GM21529 (cell line): ENCODE results near the gene YPEL4.

Source experiments
- ATAC-seq: cut with Tn5 transposase; IDR thresholded peaks from one replicate; pipeline ENCODE4 v1.9.1; 2021; ENCODE audit not compliant: unreplicated experiment

The YPEL4 gene

DNA sequence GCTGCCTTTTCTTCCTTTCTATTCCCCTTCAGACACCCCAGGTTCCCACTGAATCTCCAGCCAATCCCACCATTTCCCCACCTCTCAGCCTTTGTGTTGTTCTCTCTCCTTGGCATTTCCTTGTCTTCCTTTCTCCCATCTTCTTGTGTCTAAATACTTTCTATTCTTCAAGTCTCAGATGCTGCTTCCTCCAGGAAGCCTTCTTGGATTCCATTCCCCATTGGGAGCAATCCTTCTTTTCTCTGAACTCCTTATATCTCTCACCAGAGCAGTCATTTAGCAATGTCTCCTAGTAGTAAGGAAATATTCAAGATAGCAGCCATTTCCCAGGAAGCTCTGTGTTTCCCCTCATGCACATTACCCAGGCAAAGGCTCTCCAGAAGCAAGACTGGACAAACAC, 15.4 kb downstream of the YPEL4 start:
- ATAC-seq = no peak

DNA sequence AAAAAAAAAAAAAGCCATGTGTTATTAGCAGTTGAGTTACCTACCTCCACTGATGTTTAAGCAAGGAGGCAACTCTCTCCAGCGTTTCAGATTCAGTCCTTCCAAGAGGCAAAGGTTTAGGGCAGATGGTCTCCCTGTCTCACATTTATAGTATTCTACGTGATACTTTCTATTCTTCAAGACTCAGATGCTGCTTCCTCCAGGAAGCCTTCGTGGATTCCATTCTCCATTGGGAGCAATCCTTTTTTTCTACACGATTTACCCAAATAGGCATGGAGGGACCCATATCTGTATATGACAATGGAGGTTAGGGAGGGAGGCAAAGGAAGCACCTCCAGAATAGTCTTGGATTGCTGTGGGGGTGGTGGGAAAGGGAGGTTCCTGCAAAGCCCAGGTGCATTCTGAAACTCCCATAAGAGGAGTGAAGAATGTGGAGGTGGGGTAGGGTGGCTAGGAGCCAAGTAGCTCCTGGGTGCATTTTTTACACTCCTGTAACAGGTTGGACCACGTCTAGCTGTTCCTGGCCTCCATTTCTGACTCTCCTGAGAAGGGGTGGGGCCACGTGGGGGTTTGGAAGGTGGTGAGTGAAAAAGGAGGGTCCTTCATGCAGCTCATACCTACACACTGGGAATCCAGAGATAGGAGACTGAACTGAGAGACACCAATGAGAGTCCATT, 16.2 kb downstream of the YPEL4 start:
- ATAC-seq = no peak

DNA sequence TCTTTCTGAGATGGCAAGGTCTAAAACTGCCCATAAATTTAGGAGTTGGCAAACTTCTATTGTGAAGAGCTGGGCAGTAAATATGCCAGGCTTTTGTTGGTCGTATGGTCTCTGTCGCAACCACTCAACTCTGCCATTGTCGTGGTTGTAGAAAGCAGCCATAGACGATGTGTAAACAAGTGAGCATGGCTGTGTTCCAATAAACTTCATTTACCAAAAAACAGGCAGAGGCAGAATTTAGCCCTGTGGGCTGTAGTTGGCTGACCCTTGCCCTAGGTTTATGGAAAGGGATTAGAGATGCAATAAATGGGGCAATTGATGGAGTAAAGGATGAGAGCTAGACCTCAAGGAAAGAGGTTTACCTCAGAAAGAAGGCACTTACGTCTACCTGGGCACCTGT, 17.6 kb downstream of the YPEL4 start:
- ATAC-seq = no peak

DNA sequence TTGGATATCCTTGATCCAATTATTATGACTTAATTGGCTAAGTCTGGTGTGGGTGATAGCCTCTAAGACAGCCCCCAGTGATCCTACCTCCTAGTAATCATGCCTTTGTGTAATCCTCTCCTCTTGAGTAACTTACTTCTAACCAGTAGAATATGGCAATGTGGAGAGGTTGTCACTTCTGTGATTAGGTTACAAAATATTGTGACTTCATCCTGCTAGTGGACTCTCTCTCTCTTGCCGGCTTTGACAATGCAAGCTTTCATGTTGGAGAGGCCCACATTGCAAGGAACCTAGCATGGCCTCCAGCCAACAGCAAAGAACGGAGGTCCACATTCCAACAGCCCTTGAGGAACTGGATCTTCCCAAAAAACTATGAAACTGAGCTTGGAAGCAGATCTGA, 19.5 kb downstream of the YPEL4 start:
- ATAC-seq = no peak

DNA sequence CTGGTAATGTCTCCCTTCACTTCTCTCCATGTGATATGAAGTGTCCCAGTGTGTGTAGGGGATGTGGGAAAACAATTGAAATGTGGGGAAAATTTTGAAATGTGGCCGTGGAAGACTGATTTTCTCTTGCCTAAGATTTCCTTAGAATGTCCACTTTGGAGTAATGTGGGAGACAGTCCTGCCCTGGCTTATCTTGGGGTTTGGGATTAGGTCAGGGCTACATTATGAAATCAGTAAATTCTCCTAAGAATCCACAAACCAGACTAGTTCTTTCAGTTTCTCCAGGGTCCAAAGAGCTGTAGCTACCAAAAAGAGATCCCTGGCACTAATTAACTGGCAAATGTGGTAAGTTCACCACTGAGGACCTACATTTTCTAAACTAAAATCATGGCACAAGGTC, 22.8 kb downstream of the YPEL4 start:
- no peak for ATAC-seq

DNA sequence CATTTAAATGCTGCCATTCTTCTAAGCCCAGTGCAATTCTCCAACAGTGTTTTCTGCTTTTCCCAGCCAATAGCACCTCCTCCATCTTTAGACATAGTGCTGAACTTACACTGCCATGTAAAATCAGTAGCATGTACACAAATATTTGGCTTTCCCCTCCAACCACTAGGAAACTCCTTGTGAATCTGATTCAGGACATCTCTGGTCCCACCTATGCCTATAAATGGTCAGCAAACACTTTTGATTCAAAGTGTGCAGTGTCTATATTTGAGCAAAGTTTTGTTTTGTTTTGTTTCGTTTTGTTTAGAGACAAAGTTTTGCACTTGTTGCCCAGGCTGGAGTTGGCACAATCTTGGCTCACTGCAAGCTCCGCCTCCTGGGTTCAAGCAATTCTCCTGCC, 24.8 kb downstream of the YPEL4 start:
- no peak for ATAC-seq

DNA sequence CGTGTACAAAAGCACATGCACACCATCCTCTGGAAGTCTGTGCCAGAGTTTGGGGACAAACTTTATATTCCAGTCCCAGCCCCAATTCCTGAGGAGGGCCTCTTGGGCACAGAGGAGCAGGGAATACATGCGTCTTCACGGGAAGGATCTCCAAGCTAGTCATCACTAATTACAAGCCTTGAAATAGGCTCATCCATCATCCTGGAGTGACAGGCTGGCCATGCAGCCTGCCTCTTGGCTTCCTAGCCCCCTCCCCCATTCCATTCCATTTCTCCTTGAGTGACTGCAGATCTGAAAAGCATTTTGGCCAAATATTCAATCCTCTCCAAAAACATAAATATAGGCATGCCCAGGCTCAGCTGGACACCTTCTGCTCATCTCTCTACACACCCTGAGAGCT, 27.4 kb downstream of the YPEL4 start:
- ATAC-seq = no peak

DNA sequence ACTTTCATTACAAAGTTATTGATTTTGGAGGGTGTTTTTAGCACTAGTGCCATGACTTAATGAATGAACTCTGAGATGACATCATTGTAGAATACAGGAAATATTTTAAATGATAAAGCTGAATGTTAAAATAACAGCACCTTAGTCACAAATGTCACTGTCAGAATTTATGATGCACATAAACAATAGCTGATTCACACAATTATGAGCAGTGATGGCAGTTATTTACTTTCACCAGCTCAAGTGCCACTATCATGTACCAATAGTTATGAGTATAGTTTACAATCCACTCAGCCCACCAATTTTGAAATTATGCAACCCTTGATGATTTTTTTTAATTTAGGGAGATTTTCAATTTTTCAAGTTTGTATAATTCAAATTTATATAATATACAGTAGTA, 29.2 kb downstream of the YPEL4 start:
- ATAC-seq = no peak

DNA sequence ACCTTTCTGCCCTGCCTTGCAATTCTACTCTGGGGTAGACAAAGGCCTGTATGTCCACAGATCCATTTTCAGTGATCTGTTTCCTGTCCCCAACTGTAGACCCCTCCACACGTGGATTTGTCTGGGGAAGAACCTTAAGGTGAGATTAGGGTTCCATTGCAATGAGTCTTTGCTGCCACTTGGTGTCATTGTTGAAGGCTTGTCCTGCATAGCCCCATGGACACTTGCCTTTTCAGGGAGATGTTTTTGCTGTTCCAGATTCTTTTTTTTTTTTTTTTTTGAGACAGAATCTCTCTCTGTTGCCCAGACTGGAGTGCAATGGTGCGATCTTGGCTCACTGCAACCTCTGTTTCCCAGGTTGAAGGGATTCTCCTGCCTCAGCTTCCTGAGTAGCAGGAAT, 30.4 kb downstream of the YPEL4 start:
- ATAC-seq = no peak

DNA sequence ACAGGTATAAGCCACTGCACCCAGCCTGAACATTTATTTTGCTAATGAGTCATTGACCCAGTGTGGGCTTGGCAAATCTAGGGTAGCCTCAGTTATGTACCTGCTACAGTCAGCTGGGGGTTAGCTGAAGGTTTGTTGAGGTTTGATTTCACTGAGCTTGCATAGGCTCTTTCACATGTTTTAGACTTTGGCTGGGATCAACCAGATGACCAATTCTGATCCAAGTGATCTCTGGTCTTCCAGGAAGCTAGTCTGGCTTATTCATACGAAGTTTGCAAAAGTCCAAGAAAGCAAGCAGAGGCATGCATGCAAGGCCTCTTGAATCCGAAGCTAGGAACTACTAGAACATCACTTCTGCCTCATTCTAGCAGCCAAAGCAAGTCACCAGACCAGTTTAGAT, 31.3 kb downstream of the YPEL4 start:
- no peak for ATAC-seq

DNA sequence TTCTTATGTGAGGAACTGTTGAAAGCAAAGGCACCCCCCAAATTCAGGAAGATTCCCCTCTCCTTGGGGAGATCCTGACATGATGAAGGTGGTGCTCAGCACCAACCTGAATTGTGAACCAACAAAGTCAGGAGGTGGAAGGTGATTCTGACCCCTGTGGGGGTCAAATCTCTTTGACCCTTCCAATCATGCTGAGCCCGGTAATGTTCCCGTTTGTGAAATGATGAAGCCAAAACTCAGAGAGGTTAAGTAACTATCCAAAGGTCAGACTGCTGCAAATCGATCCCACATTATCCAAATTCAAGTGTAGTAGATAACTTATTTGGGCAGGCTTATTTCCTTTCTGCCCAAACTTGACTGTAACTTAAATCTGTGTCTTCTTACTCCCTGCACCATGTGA, 33.1 kb downstream of the YPEL4 start:
- no peak for ATAC-seq

DNA sequence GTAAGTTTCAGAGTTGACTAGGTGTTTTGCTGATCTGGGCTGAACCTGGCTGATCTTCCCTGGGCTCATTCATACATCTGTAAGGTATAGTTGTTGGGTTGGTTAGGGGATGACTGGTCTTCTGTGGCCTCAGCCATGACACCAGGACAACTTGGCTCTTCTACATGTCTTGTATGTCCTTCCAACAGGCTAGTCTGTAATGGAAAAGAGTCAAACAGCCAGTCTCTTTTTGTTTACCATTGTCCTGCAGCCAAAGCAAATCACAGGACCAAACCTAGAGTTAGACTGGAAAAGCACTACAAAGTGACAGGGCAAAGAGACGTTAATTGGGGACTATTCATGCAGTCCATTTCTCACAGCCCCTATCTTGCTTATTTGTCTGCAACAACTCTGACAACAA, 34.4 kb downstream of the YPEL4 start:
- ATAC-seq = no peak

DNA sequence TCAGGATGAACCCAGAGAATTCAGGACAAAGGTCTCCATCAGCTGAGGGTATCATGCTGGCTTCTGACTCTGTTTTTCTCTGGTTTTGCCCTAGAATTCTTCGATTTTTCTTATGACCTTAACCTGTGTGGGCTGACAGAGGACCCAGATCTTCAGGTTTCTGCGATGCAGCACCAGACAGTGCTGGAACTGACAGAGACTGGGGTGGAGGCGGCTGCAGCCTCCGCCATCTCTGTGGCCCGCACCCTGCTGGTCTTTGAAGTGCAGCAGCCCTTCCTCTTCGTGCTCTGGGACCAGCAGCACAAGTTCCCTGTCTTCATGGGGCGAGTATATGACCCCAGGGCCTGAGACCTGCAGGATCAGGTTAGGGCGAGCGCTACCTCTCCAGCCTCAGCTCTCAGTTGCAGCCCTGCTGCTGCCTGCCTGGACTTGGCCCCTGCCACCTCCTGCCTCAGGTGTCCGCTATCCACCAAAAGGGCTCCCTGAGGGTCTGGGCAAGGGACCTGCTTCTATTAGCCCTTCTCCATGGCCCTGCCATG, 35.4 kb downstream of the YPEL4 start:
- ATAC-seq = no peak

DNA sequence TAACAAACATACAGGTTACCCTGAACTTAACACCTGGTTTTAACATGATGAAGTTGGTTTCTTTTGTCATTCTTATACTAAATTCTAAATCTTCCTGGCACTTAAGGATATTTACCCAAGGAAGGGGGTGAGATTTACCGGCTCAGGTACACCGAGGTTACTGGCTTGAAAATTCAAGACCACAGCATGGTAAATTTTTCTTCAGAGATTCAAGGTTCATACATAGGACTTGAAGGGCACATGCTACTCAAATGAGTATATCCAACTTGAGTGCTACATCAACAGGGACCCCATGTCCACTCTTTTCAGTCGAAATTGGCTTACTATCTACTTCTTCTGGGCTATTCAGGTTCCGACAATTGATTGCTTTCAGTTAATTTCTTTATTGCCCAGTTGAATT, 39.5 kb downstream of the YPEL4 start:
- no peak for ATAC-seq

DNA sequence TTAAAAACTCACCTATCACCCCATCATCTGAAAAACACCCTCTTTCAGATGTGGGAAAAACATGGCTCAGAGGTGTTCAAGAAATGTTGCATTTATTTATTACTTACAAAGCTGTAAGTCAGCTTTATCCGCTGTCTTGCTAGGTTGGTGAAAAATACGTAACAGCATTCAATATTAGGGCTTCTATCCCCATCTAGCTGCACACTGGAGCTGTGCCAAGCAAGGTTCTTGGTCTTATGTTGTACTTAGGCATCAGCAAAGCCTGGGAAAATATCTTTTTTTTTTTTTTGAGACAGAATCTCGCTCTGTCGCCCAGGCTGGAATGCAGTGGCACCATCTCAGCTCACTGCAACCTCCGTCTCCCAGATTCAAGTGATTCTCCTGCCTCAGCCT, 44.7 kb downstream of the YPEL4 start:
- no peak for ATAC-seq

DNA sequence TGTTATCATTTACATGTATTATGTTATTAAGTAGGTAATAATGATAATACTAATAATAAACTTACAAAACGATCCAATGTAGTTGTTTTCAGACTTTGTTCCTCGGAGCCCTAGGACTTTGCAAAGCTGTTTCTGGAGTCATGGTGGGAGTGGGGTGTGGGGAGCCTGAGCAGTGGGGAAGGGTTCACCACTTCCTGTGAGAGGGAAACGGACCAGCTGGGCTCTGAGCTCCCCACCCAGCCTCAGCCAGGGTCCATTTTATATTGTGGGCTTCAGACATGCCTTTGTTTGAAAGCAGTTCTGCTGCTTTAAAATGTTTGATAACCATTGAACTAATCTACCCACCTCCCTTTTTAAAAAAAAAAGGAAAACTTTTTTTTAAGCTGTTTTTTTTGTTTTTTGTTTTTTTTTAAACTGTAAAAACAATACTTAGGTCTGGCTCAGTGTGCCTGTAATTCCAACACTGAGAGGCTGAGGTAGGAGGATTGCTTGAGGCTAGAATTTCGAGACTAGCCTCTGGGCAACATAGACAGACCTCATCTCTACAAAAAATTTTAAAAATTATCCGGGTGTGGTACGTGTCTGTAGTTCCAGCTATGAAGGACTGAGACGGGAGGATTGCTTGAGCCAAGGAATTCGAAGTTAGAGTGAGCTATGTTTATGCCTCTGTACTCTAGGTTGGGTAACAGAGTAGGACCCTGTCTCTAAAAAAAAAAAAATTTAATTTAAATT, 45.2 kb downstream of the YPEL4 start:
- no peak for ATAC-seq

DNA sequence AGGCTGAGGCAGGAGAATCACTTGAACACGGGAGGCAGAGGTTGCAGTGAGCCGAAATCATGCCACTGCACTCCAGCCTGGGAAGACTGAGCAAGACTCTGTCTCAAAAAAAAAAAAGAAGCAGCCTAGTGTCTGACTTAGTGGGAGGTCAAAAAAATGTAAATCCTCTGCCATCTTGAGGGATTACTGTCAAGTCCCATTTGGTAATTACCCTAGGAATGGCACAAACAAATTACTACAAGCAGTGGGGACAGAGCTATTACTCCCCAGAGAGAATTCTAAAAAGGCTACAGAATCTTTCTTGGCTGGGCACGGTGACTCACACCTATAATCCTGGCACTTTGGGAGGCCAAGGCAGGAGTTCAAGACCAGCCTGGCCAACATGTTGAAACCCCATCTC, 48.4 kb downstream of the YPEL4 start:
- no peak for ATAC-seq

DNA sequence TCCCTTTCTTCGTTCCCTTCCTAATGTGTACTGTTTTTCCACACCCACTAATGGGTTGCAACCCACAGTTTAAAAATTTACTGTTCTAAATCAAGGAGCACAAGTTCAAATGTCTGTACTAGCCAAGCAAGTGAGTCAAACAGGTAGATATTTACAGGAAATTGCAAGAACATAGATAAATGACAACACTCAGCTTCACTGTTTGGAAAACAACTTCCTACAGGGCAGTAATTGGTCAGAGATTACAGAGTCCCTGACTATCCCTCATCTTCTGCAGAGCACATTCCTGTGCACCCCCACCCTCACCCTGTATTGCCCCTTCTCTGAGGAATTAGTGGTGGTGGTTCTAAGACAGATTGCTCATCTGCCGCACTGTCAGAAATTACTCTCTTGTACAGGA, 50.3 kb downstream of the YPEL4 start:
- no peak for ATAC-seq

DNA sequence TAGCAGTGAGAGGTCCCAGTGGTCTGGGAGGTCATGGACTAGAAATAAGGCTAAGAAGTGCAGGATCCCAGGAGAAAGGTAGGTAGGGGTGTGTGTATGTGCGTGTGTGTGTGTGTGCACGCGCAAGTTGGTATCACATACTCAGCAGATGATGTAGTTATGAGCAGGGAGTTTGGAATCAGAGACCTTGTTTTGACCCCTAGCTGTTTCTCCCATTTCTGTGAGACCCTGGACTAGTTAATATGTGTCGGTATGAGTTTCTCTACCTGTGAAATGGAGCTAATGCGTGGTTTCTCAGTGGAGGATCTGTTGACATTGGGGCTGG, 50.9 kb downstream of the YPEL4 start:
- ATAC-seq = no peak

DNA sequence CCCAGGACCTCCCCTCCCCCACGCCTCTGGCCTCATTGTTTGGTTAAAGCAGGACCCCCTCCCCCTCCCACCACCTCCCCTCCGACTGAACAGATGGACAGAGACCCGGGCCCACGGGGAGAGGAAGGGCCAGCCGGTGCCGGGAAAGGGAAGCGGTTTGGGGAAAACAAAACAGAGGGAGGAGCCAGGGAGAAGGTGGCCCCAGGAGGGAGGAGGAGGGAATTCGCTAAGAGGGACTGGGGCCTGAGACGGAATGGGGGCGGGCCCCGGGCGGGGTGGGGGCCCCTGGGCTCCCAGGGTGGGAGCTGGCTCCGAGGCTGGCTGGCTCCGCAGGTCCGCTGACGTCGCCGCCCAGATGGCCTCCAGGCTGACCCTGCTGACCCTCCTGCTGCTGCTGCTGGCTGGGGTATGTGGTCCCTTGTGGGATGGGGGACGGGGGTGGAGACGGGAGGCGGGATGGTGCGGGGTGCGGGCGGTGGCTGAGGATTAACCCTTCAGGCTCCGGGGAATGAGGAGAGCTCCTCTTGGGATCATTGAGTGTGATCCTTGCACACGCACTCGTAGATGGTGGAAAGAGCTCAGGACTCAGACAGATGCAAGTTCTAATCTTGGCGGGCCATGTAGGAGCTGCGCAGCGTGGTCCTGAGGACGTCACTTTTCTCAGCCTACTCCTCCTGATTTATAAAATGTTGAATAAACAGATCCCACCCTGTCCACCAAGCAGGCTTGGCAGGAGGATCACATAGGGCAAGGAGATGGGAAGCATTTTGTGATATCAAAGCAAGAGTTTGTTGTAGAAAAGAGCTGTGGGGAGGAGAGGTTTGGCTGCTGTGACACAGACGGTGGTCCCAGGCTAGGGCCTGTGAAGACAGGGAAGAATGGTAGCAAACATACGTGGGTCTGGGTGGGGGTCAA, 51.5 kb downstream of the YPEL4 start:
- no peak for ATAC-seq

DNA sequence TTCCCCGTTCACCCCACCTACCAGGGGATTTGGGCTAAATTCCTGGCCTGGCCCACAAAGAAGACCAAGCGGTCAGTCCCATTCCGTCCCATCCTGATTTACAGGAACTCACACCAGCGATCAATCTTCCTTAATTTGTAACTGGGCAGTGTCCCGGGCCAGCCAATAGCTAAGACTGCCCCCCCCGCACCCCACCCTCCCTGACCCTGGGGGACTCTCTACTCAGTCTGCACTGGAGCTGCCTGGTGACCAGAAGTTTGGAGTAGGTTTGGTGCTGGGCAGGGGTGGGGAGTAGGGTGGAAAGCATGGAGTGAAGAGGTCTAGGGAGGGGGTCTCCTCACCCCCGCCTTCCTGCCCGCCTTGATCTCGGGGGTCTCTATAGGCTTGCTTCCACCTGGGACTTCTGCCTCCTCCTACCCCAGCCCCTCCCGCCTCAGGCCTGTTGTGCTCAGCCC, 52.2 kb downstream of the YPEL4 start, which contains the start of gene SERPING1:
Gene SERPING1 (plus strand): TSS at position 225 of the 455 bp plus-strand sequence. CDS start 586 bp downstream, outside the sequence.
- no peak for ATAC-seq
